NCI-H1694 treated with DMSO at 0.1 percent for 48 hours (cell line): Measurements from ENCODE around the gene GCAT.

Source experiments
- DNase-seq: peaks from one replicate; lab custom pipeline; 2025; lab: John Stamatoyannopoulos, UW

The GCAT gene

GRCh38 chr22:37807410-37808293 is at the start of gene GCAT:
GCAT (plus strand) TSS chr22:37807934; CDS start chr22:37807968, 34 bp downstream.
- DNase-seq, result peak; percentile 67

DNA sequence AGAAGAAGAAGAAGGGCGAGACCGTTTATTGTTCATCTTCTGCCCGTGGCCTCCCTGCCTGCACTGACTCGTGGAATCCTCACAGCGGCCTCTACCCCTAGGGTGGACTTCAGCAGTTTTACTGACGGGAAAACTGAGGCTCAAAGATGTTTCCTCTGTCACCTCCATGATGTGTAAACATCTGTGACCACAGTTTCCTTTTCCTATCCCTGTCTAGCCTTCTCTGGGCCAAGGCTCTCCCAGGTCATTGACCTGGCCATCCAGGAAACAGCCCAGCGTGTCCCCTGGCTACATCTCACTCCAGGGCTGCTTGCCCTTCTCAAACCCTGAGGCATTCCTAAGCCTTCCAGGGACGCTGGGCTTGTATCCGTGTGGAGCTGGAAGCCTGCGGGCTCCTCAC is 49.0 kb upstream of the GCAT start:
- DNase-seq, result no peak

GRCh38 chr22:37759281-37759680 is 48.5 kb upstream of the GCAT start:
- no peak for DNase-seq

DNA sequence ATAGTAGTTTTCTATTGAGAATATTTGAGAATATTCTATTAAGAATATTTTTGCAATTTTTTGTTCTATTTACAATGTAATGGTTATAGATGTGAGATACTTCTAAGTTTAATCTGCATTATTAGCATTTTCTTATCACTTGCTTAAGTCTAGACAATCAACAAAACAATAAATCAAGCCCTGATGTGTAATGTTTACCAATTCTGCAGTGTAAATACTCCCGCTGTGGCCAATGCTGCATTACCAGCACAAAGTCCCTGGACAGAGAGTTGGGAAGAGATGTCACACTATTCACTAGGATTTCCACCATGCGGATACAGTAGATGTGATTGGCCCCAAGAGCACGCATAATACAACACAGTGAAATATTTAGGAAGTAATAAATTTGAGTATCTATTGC is 47.6 kb upstream of the GCAT start:
- DNase-seq, result no peak

DNA sequence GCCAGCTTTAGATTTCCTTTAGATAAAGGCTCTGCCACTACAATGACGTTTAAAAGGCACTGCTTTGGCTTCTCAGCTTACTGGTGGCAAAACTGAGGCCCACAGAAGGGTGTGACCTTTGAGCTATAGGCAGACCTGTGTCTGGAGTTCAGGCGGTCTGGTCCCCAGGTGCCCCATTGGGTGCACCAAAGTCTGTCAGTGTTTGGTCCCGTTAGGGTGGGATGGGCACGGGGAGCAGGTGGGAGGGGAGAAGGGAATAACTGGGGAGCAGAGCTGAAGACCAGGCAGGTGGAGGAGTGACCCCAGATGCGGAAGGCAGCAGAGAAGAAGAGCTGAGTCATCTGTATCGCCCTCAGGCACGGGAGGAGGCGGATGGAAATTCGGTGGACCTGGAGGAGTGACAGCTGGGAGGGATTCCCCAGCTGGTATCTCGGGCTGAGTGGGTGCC is 45.3 kb upstream of the GCAT start:
- no peak for DNase-seq

GRCh38 chr22:37763012-37763411 is 44.7 kb upstream of the GCAT start:
- DNase-seq, result no peak

GRCh38 chr22:37763652-37764051 is 44.1 kb upstream of the GCAT start:
- no peak for DNase-seq

GRCh38 chr22:37764622-37765021 is 43.1 kb upstream of the GCAT start:
- DNase-seq, result peak; percentile 18

GRCh38 chr22:37765498-37765897 is 42.2 kb upstream of the GCAT start:
- no peak for DNase-seq

GRCh38 chr22:37765953-37766576 is 41.7 kb upstream of the GCAT start:
- DNase-seq, result no peak

DNA sequence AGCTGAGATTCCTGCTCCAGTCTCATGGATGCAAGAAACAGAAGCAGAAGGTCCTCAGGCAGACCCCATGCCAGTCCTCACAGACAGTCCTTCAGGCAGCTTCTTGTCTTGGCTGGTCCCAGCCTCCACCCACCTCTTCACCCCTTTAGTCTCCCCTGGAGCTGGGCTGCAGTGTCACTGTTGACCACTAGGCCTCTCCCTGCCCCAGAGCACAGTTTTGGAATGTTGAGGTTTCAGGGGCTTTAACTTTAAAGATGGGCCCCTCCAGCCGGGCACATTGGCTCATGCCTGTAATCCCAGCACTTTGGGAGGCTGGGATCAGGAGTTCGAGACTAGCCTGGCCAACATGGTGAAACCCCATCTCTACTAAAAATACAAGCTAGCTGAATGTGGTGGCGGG is 39.5 kb upstream of the GCAT start:
- no peak for DNase-seq

DNA sequence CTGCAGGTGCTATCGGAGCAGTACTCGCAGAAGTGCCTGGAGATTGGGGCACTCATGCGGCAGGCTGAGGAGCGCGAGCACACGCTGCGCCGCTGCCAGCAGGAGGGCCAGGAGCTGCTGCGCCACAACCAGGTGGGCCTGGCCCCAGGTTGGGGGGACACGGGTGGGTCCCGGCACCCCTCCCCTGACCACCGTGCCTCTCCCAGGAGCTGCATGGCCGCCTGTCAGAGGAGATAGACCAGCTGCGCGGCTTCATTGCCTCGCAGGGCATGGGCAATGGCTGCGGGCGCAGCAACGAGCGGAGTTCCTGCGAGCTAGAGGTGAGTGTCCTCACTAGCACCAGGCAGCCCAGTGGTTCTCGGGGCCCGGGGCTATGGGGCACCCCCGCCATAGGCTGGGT is 38.7 kb upstream of the GCAT start:
- no peak for DNase-seq

DNA sequence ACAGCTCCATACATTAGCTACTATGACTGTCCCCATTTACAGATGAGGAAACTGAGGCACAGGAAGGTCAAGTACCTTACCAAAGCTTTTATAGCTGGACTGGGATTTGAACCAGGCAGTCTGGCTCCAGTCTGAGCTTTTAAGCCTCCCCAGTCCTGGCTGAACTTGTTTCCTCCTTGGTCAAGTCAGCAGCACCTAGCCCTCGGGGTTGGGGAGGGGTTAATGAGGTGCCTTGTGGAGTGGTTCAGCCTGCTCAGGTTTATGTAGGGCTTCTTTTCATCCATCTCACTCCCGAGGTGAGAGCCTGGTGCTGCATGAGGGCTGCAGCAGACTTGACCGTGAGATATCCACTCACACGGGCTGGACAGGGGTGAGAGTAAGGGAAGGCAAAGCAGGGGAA is 36.7 kb upstream of the GCAT start:
- DNase-seq, result no peak

- no peak for DNase-seq
Observed at GRCh38 chr22:37771702-37772427, 35.9 kb upstream of the GCAT start.

DNA sequence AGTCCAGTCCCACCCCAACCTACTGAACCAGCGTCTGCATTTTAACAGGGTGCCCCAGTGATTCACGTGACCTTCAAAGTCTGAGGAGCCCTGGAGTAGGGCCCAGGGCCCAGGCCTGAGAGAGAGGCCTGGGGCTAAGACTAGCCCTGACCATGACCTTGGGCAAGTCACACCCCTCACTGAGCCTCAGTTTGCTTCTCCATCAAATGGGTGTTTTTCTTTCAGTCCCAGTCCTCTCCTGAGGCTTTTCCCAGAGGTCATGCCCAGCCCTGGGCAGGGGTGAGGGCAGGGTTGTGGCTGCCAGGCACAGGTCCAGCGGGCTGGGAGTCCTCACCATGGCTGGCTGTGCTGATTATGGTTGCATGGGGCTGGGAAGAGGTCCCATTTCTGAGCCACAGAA is 33.0 kb upstream of the GCAT start:
- no peak for DNase-seq

- no peak for DNase-seq
Observed at GRCh38 chr22:37775785-37776638, 31.7 kb upstream of the GCAT start.

DNA sequence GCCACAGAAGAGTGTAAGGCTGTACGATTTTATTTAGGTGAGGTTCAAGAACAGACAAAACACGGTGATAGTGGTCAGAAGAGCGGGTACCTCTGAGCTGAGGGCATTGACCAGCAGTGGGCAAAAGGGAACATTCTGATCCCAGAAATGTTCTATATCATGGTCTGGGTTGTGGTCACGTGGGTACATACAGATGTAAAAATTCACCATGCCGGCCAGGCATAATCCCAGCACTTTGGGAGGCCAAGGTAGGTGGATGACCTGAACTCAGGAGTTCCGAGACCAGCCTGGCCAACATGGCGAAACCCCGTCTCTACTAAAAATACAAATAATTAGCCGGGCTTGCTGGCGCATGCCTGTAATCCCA is 31.1 kb upstream of the GCAT start:
- no peak for DNase-seq

DNA sequence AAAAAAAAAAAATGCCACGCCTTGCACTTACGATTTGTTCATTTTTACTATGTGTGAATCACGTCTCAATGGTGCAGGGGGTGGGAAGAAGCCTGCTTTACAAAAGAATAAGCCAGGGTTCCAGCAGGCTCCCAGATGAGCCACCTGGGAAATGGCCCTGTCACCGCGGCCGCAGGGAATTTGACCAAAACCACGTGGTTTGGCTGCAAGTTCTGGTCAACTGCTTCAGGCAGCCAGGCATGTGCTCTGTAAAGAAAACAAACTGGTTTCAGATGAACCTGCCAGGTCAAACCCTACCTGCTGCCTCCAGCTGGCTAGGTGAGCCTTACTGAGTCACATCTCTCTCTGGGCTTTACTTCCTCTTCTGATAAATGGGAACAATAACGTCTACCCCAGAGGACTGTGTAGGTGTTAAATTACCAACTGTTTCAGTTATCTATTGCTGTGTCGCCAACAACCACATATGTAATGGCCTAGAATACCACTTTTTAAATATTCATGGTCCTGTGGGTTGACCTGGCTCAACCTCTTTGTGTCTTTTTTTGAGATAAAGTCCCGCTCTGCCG is 30.5 kb upstream of the GCAT start:
- no peak for DNase-seq

DNA sequence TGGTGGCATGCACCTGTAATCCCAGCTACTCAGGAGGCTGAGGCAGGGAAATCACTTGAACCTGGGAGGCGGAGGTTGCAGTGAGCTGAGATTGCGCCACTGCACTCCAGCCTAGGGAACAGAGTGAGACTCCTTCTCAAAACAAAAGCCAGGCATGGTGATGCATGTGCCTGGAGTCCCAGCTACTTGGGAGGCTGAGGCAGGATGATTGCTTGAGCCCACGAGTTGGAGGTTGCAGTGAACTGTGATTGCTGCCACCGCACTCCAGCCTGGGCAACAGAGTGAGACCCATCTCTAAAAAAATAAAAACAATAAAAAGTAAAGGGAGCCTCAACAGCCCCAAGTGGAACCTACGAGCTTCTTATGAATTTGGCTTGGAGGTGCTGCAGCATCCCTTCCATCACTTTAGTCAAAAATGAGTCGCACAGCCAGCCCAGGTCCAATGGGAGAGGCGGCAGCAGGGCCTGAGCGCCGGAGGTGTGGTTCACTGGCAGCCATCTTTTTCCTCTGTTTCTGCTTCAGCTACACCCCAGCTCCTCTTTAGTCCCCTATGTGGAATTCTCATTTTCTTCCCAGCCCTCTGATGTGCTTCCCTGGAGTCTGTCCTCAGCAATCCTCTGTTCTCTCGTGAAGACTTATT is 29.2 kb upstream of the GCAT start:
- no peak for DNase-seq

DNA sequence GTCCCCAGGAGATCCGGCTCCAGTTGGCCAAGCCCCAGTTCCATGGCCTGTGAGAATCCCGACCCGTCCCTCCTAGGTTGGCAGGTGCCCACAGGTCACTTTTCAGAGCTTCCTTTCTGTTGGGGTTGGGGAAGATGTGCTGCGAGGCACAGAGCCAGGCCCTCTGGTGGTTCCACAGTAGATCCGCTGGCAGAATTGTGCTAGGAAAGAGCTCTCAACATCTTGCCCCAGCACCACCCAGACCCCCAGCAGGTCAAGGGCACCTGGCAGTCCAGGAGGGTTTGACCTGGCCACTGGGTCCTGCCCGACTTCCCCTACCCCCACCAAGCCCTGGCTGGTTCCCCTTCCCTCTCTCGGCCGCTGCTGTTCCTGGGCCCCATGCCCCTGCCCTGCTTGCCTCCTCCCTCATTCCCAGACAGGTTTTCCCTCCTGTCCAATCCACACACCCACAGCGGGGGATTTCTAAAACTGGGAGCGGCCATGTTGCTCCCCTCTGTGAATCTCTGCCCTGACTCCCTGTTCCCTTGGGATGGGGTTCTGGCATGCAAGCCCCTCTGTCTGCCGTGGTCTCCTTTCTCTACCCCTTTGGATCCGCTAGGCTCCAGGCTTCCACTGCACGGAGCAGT is 26.2 kb upstream of the GCAT start:
- DNase-seq, result no peak
